Right lobe of liver (tissue), 4 donors: Measurements from ENCODE around the gene DDR2.

ENCODE experiments used
- CTCF ChIP-seq, 4 donors: fragments of 200-600 bp in 3 of 4; fragments of 450-650 bp in 1 of 4; IDR thresholded peaks; one replicate each; pipeline versions ENCODE4 v1.5.1 to v1.8.0; 2016 to 2022; ENCODE audit warnings: antibody characterized with exemption in 4 of 4, mild to moderate bottlenecking in 2 of 4
- POLR2A ChIP-seq: fragments of 450-650 bp; IDR thresholded peaks from one replicate; pipeline ENCODE4 v1.6.1; 2017; ENCODE audit warnings: antibody characterized with exemption, mild to moderate bottlenecking
- donor health status: DM: no; HTN: no; CAD: no.
- donor health status: DM: no; HTN: no; CAD: no.
- donor health status: DM: no; HTN: yes; CAD: no.

DNA sequence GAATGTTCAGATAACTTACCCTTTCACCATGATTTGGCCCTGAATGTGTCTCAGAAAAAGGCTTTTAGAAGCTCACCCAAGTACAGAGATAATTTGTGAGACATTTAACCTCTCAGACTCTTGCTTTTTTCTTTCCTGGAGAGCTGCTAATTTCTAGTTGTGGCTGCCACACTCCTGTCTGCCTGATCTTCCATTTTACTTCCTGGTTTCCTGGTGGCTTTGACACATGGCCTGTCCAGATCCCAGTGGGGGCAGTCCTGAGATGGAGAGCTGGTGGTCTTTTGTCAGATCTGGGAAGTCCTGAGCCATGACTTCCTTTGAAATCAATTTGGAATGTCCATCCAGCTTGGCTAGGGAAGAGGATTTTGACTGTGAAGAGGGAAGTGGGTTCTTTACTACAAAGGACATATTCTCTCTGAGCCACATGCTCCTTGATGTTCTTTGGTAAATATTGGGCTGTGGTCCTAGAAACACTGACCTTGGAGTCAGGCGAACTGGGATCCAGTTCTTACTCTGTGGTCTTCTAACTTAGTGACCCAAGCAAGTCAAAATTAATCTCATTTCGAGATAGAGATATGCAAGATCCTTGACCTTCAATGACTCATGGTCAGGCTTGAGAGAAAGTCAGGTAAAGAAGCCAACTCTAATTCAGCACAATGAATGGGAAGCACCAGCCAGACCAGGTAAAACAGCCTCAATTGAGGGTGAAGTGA is 80.2 kb downstream of the DDR2 start:
- TF ChIP-seq CTCF (IDR thresholded peaks at IDR 0.05) (no peak), POLR2A (no peak)
